GM10266 (cell line): ENCODE measurements around the gene ABLIM2.
"Not testable (repeated sequence)": the region's sequence is repeated elsewhere in the genome, so short reads cannot be mapped to it uniquely, and the experiment has no call there.

Experiments used
- DNase-seq: peaks from one replicate; pipeline ENCODE4 v3.0.0; 2012; ENCODE audit errors: extremely low spot score
- TF ChIP-seq, protein P1 (sequence below): IDR thresholded peaks from 2 replicates; pipeline ENCODE4 v1.5.1; 2012; ENCODE audit warnings: mild to moderate bottlenecking, low read depth; ENCODE audit not compliant: control insufficient read depth, insufficient read depth; ENCODE audit errors: missing control alignments

ABLIM2 gene

GRCh38 chr4:8144359-8144758, 14.3 kb downstream of the ABLIM2 start:
- no peak for DNase-seq

GRCh38 chr4:8143392-8144140, 15.0 kb downstream of the ABLIM2 start:
- TF ChIP-seq, protein P1, sequence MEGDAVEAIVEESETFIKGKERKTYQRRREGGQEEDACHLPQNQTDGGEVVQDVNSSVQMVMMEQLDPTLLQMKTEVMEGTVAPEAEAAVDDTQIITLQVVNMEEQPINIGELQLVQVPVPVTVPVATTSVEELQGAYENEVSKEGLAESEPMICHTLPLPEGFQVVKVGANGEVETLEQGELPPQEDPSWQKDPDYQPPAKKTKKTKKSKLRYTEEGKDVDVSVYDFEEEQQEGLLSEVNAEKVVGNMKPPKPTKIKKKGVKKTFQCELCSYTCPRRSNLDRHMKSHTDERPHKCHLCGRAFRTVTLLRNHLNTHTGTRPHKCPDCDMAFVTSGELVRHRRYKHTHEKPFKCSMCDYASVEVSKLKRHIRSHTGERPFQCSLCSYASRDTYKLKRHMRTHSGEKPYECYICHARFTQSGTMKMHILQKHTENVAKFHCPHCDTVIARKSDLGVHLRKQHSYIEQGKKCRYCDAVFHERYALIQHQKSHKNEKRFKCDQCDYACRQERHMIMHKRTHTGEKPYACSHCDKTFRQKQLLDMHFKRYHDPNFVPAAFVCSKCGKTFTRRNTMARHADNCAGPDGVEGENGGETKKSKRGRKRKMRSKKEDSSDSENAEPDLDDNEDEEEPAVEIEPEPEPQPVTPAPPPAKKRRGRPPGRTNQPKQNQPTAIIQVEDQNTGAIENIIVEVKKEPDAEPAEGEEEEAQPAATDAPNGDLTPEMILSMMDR = no peak
- DNase-seq = no peak

More at GRCh38 chr4:8144359-8144758, 14.3 kb downstream of the ABLIM2 start:
- TF ChIP-seq, protein P1 = no peak

DNA sequence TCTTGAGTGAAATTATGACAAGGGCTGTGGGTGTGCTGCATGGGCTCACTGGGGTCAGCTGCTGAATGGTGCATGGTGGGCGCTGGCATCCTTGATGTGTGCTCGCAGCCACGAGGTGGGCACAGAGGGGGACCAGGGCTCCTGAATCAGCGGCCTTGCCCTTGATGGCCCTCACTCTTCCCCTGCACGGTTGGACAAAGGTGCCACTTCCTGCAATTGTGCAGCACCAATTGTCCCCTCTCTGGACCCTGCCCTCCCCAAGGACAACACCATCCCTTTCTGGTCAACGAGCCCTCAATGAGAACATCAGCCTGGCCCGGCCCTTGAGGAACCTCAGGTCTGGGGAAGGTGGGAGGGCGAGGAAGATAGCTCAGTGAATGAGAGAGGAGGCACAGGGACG, 16.1 kb downstream of the ABLIM2 start:
- DNase-seq = no peak
- TF ChIP-seq, protein P1 = no peak

DNA sequence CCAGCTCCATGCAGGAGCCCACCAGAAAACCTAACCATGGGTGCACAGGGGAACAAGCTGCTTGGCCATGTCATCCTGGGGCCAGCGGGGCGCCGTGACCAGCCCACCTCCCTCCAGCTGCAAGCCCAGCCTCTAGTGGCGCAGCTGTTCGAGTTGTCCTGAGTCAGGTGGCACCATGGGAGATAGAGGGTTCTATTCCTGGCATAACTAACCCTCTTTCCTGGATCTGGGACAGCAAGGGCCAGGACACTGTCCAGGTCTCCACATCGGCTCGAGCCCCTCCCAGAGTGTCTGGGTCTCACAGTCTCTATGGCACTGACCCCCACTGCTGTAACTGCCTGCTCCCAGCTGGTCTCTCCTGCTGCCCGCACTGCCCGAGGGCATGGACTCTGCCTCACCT, 16.7 kb downstream of the ABLIM2 start:
- TF ChIP-seq, protein P1 = no peak
- DNase-seq = no peak

DNA sequence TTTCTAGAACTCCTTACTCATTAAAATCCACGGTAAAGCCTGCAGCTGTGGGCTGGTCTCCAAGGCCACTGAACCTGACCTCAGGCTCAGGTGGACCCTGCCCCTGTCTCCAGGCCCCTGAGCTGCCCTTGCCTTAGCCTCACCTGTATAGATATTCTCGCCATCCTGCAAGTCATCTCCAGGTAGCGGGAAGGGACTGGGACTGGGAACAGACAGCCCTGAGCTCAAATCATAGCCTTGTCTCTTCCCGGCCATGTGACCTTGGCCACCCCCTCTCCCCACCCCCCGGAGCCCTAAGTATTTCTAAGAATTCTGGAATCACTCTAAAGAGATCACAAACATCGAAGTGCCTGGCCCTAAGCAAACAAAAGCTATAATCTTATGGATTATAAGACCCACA, 17.7 kb downstream of the ABLIM2 start:
- TF ChIP-seq, protein P1 = no peak
- DNase-seq = no peak

- DNase-seq = not testable (repeated sequence)
These were observed 18.9 kb downstream of the ABLIM2 start for GRCh38 chr4:8139726-8140125.

DNA sequence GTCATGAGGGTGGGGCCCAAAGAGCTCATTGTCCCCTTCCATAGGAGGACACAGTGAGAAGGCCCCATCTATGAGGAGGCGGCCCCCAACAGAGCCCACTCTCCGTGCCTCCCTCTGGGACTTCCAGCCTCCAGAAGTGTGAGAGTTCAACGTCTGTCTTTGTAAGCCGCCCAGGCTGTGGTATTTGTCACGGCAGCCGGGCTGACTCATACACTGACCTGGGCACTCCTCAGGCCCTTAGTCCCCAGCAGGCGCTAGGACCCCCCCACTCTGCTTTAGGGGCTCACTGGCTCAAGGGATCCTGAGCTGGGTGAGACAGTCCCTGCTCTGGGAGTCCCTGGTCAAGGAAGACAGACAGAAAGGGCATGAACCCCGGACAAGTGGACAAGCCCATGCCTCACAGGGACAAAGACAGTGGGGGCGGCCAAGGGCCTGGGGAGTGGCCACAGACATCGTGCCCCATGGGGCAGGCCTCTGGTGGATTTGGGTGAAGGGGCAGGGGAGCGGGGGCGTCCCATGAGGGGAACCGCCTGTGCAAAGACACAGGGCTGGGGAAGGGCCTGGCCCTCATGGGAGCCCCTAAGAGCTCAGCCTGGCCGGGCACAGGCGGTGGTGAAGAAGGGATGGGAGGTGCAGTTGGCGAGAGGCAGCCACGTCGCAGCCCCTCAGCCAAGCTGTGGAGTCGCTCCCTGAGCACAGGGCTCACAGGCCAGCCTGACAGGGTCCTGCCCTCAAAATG, 21.5 kb downstream of the ABLIM2 start:
- TF ChIP-seq, protein P1 = no peak
- DNase-seq = no peak
